ENCODE results near the gene ARMH3.

- TF ChIP-seq POLR2A (IDR thresholded peaks at IDR 0.05) (no peak), CTCF (IDR thresholded peaks at IDR 0.05 in 4 of 5, conservative IDR thresholded peaks at IDR 0.05 in 1 of 5) (no peak)
These were observed 161.2 kb downstream of the ARMH3 start for GRCh38 chr10:101894742-101895141.

Data from gastrocnemius medialis (tissue), 4 donors.